ENCODE data around the gene RAD51B.

Gene RAD51B

DNA sequence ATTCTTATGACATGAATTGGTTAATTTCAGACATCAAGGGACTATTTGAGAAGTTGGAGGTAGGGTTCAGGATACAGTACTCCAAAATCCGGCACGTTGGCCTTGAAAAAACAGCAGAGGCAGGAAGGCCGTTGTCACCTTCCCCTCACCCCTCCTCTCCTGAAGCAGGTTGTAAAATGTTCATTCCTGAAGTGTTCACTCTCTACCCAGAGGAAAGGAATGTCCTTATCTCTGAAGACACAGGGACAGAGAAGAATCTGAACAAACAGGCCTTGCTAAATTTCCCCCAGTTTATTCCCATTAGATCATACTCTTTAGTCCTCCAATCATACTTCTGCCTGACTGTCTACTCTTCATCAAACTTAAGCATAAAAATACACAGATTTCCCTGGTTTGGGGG lies 659.7 kb downstream of the RAD51B start:
- DNase-seq: no peak

DNA sequence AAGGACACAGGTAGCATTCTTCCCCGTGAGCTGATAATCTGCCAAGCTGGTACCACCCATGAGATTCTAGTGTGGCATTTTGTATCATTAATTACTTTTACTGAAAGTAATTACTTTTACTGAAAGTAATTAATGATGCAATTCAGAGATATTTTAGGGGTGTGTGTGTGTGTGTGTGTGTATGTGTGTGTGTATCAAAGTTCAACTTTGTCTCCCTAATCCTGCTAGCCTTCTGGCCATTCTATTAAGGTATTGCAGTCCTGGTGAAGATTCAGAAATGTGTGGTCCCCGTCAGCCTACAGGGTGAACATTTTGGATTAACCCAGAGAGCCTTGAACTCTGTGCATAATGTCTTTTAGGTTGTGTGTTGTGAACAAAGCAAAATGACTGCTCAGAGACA lies 662.4 kb downstream of the RAD51B start:
- no peak for DNase-seq

DNA sequence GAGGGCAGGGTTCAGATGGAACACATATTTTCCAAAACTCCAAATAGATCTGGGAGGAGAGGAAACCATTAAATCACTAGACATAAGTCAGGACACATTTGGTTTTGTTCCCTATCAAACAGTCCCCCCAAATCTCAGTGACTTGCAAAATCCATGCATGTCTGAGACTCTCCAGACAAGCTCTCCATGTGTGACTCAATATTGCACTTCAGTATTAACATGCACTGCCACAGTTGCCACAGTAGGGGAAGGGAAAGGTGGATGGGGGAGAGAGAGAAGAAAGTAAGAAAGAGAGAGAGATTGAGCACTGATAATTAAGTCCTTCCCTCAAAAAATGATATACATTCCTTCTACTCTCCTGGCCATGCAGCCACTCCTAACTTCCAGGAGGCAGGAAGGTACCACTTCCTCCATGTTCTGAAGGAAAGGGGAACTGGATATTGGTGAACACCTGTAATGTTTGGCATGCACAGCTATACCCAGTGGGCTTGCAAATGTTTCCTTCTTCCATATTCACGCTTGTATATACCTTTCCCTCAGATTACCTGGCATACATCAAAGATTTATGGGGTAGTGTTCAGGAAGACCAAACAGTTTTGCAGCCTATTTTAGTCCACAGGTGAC lies 663.3 kb downstream of the RAD51B start:
- DNase-seq: no peak

DNA sequence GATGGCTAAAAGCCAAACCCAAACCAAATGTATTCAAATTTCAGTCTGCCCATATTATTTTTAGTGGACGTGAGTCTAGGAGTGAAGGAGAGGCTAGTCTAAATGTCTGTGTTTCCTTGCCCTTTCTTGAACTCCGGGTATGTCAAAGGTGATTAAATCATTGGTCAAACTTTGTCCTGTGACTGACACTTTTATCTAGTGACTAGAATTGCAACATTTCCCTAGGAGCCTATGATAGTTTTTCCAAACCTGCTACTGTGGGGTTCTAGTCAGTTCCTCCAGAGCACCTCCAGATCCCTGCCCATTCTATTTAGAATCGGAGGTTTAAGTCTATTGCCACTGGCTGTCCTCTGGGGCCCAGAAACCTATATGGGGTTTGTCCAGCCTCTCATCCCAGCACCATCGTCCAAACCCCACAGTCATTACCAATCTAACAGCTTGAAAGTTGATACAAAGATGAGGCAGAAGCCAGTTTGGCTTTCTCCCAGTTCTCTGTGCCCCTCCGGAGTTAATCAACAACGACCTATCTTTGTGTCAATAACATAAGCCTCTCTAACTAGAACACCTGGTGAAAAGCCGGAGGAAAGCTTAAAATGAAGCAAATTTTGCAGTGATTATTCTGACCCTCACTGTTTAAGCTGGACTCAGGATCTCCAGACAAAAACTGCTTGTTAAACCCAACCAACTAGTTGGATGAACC lies 666.6 kb downstream of the RAD51B start:
- DNase-seq: no peak

DNA sequence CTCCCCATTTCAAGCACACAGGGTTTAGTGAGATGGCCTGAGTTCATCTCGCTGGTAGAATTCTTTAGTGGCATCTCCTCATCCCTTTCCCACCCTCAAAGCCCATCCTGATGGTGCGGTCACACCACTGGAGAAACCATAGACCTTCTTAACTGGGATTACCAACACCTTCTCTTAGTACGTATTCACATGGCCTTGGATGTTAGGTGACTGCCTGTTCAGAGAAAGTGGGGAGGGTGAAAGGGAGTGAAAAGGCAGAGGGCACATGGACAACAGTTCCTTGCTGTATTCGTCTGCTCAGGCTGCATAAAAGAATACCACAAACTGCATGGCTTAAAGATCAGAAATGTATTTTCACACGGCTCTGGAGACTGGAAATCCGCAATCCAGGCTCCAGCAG lies 667.2 kb downstream of the RAD51B start:
- DNase-seq: no peak

DNA sequence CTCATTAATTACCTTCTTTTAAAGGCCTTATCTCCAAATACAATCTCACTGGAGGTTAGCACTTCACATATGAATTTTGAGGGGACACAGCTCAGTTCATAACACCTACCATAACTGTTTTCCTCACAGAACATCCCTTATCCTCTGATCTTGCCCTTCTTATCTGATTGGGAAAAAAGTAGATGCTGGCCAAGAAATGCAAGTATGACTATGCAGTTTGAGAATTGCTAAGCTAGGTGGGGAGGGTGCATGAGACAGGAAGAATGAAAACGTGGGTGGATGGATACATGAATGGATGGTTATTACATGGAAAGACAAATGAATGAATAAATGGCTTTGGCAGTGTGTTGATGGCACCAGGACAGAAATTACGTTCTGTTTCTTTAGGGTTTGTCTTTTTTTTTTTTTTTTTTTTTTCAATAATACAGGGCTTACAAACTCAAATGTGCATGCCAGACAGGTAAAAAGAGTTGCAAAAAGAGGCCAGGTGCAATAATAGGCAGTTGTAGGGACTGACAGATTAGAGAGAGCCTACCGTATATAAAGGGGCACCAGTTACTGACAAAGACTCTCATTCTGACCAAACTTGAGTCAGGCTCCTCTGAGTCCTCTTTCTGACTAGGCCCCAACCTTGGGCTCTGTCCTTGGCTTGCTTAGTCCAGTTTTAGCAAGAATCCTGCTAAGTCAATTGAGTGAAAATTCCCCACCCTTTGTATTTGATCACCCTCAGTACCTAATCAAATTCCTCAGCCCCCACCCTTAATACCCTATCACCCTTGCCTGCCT lies 668.4 kb downstream of the RAD51B start:
- DNase-seq: no peak

DNA sequence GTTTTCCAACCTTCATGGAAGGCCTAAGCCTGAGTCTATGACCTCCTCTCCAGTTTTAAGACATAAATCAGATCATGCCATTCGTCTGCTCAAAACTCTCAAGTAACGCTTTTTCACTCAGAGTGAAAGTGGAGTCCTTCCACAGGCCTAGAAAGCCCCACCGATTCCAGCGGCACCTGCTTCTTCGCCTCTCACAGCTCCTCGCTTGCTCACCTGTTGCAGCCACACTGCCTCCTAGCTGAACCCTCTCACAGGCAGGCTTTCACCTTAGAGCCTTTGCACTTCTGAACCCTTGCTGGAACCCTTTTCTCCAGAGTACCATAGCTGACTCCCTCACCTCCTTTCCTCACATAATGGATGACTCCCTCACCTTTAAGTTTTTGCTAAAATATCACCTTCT lies 672.2 kb downstream of the RAD51B start:
- DNase-seq: no peak

DNA sequence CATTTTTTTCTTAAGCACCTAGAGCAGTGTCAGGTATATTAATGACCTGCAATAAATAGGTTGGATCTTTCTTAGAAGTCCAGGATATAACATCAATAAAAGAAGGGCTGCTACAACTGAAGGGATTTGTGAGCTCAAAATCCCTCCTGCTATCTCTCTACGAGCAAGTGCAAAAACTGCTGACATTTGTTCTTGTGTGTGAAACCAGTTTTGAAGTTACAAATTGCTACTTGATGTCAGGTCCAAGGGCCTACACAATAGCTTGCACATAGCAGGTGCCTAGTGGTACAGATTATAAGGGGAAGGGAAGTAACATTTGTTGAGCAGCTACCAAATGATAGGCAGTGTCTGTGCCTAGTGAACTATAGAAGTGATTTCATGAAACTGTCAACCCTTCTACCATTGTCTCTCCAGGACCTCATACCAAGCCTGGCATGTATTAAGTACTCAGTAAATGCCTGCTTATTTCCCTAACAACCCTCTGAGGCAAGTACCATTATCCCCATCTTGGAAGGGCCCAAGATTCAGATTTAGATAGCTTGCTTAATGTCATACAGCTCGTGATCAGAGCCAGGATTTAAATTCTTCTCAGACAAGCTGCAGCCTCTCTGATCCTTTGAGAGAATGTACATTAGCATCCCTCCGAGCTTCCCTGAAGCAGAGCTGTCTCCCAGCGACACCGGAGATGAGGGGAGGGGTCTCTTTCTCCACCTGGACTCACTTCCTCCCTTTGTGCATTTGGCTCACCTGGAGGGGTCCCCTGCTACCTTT lies 673.0 kb downstream of the RAD51B start:
- no peak for DNase-seq

DNA sequence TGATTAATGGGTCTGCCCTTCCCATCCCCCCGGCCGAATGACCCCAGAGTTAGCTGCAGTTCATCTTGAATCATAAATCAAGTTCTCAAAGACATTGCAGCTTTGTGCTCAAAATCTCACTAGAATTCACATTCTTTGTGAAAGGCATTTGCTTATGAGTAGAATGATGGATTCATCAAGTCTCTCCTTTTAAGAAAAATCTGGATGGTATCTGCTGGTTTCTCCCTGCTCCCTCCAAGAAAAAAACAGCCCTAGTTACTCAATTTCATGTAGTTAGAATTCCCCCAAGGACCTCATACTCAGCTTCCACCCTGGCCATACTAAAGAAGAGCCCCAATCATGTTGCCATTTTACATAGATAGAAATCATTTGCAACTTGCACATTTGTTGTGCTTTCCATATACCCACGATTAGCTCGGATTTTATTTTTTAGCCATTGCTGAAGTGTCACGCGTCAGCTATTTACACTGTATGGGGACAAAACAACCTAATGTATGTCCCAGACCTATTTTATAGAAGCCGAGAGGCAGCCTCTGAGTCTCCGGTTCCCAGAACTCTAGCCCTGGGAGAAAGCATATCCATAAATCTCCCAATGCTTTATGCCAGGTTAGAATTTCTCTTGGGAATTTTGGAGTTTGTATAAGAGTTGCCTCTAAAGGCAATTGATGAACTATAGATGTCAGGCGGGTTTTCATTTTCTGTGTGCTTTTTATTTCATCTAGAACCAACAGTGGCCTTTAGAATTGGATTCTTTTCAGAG lies 673.8 kb downstream of the RAD51B start:
- DNase-seq: no peak

DNA sequence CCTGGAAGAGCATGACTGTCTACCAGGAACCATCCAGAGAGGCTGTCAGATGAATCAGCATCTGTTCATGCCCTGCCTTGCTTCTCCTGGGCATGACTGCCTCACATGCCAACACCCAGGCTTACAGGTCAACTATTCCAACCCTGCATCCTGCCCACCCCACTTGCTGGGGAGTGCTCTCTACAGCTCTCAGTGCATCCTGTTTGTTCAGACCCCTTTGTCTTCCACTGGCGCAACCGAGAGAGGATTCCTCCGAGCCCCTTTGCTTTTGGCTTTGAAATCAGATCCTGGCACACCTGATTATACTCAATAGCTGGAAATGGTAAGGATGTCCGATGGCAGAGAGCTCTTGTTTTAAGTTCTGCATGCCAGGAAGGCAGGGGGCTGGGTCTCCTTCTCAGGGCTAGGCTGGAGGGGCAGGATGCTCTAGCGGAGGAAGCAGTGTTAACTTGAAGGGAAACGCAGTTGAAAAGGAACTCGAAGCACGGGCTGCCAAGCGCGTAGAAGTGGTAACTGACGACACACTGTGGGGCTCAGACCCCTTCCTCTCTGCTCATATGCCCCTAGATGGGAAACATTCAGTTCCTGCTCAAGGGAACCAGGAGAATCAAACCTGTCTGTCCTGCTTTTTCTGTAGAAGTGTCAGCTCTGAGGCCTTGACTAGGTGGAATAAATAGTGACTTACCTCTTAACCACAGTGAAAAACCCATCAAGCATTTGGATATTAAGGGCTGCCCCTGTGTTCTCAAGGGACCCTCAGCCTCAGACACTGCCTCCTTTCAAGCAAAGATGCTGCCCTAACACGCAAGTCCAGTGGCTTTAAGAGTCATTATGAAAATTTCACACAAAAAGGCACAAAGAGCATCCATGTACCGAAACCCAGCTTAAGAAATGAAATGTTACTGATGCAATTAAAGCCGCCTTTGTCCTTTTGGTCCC lies 675.8 kb downstream of the RAD51B start:
- DNase-seq: no peak

DNA sequence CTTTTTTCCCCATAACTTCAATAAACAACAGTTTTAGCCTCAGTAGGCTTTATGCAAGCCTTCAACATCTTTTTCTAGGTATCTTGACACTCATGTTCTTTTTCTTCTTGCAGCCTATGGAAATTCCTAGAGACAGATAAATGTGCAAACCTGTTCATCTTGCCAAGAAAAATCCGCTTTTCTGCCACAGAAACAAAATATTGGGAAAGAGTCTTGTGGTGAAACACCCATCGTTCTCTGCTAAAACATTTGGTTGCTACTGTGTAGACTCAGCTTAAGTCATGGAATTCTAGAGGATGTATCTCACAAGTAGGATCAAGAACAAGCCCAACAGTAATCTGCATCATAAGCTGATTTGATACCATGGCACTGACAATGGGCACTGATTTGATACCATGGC lies 677.4 kb downstream of the RAD51B start:
- no peak for DNase-seq

DNA sequence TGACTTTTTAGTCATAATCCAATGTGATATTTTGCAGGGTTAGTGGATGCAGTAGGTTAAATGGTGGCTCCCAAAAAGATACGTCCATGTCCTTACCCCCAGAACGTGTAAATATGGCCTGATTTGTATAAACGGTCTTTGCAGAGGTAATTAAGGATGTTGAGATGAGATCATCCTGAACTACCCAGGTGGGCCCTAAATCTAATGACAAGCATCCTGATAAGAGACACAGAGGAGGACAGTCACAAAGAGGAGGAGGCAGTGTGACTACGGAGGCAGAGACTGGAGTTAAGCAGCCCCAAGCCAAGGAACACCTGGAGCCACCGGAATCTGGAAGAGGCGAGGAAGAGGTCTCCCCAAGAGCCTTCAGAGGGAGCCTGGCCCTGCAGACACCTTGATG lies 679.9 kb downstream of the RAD51B start:
- DNase-seq: no peak

DNA sequence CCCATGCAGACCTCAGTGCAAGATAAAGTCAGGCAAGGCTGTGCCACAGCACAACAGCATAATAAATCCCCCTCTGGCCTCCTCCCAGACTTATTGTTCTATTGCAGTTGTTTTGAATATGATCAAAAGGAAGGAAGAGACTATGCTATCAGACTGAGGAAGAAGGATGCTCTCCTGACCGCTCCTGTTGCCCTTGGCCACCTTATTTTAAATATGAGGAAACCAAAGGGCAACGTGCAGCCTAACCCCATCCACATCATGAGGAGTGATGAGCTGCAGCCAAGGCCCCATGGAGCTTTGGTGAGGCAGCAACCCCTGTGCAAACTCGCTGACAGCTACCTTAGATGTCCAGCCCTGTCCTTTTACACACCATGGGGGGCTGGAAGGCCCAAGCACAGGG lies 681.6 kb downstream of the RAD51B start:
- no peak for DNase-seq

DNA sequence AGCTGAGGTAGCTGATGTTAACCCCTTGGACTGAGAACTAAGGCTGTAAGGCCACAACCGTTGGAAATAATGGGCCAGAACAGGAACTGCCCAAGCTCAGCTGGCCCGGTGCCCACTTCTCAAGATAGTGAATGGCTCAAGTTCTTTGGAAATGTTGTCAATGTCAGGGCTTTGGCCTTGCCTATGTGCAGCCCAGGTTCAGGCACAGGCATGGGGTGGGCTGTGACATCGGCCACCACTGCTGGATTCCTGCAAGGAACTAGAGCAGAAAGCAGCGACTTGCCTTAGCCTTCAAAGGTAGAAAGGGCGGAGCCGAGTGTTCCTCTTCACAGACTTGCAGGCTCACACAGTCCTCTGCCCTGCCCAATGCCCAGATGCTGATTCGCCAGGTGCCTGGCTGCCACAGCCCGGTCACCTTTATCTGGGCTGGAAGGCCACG lies 682.1 kb downstream of the RAD51B start:
- DNase-seq: no peak

DNA sequence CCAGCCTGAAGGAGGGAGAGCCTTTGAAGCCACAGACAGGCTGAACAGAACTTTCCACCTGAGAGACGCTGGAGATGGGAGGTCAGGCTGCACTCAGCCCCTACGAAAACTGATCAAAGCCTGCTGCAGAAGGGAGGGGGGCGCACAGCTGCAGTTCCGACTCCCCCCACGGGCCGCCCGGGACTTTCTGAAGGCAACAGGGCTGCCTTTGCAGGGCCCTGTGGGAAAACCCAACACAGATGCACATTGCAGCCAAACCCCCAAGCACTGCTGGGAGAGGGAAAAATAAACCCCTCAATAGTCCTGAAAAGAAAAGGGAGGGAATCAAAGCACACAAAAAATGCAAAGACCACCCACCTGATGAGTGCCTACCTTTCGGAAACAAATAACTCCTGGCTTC lies 682.7 kb downstream of the RAD51B start:
- DNase-seq: no peak

DNA sequence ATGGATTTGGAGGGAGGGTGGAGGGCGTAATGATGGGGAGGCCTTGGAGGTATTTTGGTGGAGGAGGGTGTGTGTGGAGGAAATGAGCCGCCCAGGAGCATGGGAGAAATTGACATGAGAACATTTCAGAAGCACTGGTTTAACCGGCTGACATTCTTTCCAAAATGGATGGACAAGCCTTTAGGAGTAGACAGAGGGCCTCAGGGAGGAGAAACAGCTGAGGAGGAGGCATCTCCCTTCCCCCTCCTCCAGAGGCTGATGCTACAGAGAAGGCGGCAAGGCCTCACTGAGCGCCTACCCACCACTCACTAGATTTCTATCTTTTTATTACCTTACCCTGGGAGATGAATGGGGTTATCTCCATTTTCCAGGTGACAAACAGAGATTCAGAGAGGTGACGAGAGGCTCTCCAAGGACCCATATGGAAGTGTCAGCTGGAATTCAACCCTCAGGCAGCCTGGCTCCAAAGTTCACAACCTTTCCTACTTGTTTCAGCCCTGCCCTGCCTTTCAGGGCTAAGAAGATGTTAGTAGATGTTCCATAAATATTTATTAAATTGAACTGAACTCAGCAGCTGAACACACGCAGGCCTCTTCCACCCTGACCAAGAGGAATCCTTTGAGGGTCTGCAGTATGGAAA lies 683.7 kb downstream of the RAD51B start:
- DNase-seq: no peak

DNA sequence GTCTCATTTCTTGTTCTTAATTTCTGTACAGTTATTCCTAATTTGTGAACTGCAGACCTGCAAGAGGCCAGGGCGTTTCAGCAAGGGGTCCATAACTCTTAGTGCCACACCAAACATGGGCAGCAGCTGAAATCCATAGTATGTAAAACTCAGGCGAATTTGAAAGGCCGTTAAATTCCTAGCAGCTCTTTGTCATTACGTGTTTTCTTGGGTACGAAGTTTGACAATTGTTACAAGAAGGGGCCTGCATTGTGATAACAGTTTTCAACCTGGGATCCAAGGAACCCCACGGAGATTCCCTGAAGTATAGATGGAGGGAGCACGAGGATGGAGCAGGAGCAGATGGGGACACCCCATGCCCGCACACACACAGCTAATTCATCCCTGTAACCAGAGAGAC lies 685.3 kb downstream of the RAD51B start:
- DNase-seq: no peak

DNA sequence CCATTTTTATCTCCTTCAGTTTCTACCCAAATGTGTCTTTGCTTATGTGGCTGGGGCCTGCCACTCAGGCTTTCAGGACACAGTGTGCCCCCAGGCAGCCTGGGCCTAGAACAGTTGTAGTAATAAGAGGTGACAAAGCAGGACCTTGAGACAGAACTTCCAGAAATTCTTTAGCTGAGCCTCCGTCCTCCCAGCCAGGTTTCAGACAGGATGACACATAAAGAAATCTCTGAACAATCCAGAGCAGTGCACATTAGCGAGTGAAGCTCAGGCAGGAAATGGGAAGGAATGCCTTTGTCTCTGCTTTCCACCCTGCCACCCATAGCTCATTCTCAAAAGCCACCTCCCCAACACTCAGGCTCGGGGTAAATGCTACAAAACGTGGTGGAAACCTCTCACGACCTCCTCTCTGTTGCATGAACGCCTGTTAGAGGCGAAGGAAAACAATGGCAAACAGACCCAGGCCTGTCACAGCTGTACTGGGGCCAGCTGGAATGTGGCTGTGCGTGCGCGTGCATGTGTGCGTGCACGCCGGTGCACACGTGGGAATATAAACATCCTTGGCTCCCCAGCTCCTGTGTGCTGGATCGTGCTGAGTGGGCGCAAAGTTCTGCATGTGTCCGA lies 686.6 kb downstream of the RAD51B start:
- DNase-seq: no peak

DNA sequence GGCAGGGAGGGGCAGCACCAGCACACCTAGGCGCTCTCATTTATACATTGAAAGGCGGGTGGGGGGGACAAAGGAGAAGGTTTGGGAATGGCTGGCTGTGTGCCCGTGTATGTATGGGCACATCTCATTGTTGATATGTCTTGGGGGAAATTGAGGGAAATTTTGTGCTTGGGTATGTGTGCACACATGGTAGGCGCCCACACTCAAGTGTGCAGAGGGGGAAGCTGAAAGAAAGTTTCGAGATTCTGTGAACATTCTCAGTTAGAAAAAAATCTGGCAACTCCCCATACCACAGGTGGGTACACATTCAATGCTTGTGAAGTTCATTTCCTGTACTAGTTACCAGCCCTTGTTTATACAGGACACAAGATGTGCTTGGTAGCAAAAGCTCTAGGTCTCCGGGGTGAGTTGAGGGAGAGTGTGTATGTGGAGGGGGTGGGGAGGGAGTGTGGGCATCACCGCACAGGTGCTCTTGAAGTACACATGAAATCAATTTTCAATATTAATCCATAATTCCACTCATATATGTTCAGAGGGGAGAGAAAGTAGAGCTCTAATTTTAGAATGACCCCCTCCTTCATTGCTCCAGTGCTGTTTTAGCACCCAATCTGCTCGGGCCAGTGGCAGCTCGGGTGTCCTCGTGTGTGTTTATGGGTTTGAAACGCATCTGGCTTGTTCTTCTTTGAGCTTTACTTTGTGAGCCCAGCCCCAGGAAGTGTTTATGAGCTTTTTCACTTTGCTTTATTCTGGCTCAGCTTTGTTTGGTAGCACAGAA lies 687.3 kb downstream of the RAD51B start:
- DNase-seq: no peak
